ENCODE data around the gene UVSSA.
A peak's percentile ranks its signal among the peaks of the same experiment; 100 is the strongest.

Gene UVSSA

GRCh38 chr4:1409079-1409478, 62.1 kb downstream of the UVSSA start:
- DNase-seq (ENCODE audit: low spot score): no peak

- peak; percentile 13 for DNase-seq (ENCODE audit: low spot score)
Measured at GRCh38 chr4:1409491-1410425, 62.8 kb downstream of the UVSSA start.

- peak; percentile 88 for DNase-seq (ENCODE audit: low spot score)
Measured at GRCh38 chr4:1410491-1411325, 63.7 kb downstream of the UVSSA start.

GRCh38 chr4:1411436-1412375, 64.7 kb downstream of the UVSSA start:
- DNase-seq (ENCODE audit: low spot score): peak; percentile 10

- DNase-seq (ENCODE audit: low spot score): no peak
Measured at GRCh38 chr4:1412376-1413203, 65.6 kb downstream of the UVSSA start.

GRCh38 chr4:1413204-1413663, 66.2 kb downstream of the UVSSA start:
- DNase-seq (ENCODE audit: low spot score): no peak

GRCh38 chr4:1413687-1414479, 66.9 kb downstream of the UVSSA start:
- DNase-seq (ENCODE audit: low spot score): no peak

- no peak for DNase-seq (ENCODE audit: low spot score)
Measured at GRCh38 chr4:1414831-1415680, 68.0 kb downstream of the UVSSA start.

- no peak for DNase-seq (ENCODE audit: low spot score)
Measured at GRCh38 chr4:1415681-1415981, 68.6 kb downstream of the UVSSA start.

- DNase-seq (ENCODE audit: low spot score): no peak
Measured at GRCh38 chr4:1416051-1416947, 69.3 kb downstream of the UVSSA start.

- DNase-seq (ENCODE audit: low spot score): no peak
Measured at GRCh38 chr4:1416948-1417260, 69.9 kb downstream of the UVSSA start.

- no peak for DNase-seq (ENCODE audit: low spot score)
Measured at GRCh38 chr4:1417522-1418390, 70.7 kb downstream of the UVSSA start.

- no peak for DNase-seq (ENCODE audit: low spot score)
Measured at GRCh38 chr4:1418494-1419285, 71.7 kb downstream of the UVSSA start.

- no peak for DNase-seq (ENCODE audit: low spot score)
Measured at GRCh38 chr4:1419708-1420107, 72.7 kb downstream of the UVSSA start.

- no peak for DNase-seq (ENCODE audit: low spot score)
Measured at GRCh38 chr4:1421657-1422056, 74.6 kb downstream of the UVSSA start.

- DNase-seq (ENCODE audit: low spot score): no peak
Measured at GRCh38 chr4:1427010-1427409, 80.0 kb downstream of the UVSSA start.
